Inflammatory macrophage (primary cell): Measurements from ENCODE around the gene PLPPR3.
"Not testable (repeated sequence)": the region's sequence is repeated elsewhere in the genome, so short reads cannot be mapped to it uniquely, and the experiment has no call there.

Experiments
- DNase-seq, 2 donors: peaks; one replicate each; pipeline ENCODE4 v3.0.0-alpha.2; 2020 to 2022

PLPPR3 gene

GRCh38 chr19:825897-826644 lies 4.3 kb upstream of the PLPPR3 start:
- peak in 1 of 2 donors; percentile 42 for DNase-seq

DNA sequence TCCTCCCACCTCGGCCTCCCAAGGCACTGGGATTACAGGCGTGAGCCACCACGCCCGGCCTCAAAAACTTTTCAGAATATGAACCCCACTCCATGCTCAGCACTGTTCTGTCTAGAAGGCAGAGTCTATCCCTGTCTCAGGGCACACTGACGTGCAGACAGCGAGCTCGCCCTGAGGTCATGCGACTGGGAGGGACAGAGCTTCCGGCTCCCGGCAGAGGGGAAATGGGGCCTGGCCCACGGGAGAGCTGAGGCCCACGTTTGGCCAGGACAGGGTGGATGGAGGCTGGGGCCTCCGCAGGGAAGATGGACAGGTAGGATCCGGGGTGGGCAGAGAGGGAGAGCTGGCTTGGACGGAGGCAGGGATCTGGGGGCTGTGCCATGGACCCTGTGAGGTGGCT lies 3.1 kb upstream of the PLPPR3 start:
- peak; percentile 73 to 85 for DNase-seq

- DNase-seq: peak; percentile 38 to 47
These were observed 1.9 kb upstream of the PLPPR3 start for GRCh38 chr19:823565-824121.

GRCh38 chr19:821231-821824 lies 427 bp downstream of the PLPPR3 start:
- DNase-seq: no peak

DNA sequence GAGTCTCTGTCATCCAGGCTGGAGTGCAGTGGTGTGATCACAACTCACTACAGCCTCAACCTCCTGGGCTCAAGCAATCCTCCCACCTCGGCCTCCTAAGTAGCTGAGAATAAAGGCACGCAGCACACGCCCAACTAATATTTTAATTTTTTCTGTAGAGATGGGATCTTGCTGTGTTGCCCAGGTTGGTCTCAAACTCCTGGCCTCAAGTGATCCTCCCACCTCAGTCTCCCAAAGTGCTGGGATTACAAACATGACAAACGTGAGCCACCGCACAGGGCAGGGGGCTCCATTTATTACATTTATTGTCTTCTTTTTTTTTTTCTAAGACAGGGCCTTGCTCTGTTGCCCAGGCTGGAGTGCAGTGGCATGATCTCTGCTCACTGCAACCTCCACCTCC lies 1.5 kb downstream of the PLPPR3 start:
- DNase-seq: not testable (repeated sequence)

GRCh38 chr19:816500-816857 lies 5.3 kb downstream of the PLPPR3 start:
- DNase-seq: no peak

DNA sequence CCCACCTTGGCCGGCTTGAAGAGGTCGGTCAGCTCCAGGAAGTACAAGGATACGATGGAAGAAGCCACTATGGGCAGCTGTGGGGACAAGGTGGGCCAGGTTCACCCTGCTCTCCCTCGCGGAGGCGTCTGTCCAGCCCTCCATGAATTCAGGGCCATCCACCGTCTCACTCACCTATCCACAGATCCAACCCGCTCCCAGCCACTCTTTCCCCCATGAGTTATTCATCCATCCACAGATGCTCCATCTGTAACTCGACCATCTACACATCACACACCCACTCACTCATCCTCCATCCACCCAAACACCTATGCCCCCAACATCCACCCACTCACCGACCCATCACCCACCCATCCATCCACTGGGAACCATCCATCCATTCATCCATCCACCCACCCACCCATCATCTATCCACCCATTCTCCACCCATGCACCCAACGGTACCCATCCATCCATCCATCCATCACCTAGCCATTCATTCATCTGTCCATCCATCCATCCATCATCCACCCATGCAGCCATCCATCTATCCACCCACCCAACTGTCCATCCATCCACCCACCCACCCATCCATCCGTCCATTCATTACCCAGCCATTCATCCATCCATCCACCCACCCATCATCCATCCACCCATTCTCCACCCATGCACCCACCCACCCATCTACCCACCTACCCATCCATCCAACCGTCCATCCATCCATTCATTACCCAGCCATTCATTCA lies 5.8 kb downstream of the PLPPR3 start:
- DNase-seq: no peak

DNA sequence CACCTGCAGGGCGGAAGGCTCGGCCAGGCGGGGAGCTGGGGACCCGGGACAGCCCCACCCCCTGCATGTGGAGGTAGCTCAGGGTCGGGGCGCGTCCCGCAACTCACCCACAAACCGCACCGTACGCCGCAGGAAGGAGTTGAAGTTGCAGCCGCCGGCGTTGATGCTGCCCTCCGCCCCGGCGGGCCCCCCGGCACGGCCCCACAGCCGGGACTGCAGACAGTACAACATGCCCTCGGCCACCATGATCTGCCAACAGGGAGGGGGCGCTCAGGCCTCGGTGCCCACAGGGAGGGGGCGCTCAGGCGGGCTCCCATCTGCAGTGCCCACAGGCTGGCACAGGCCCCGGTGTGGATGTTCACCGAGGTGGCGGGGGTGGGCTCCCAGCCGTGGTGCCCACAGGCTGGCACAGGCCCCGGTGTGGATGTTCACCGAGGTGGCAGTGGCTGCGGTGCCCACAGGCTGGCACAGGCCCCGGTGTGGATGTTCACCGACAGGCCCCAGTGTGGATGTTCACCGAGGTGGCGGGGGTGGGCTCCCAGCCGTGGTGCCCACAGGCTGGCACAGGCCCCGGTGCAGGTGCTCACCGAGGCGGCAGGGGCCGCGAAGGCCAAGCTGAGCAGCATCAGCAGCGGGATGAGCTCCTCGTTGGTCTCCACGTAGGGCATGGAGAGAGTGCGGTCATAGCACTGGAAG lies 6.5 kb downstream of the PLPPR3 start:
- DNase-seq: no peak

GRCh38 chr19:814152-815078 lies 7.3 kb downstream of the PLPPR3 start:
- no peak for DNase-seq

- no peak for DNase-seq
These were observed 8.3 kb downstream of the PLPPR3 start for GRCh38 chr19:813219-814151.

GRCh38 chr19:812747-813218 lies 9.0 kb downstream of the PLPPR3 start:
- DNase-seq: no peak

DNA sequence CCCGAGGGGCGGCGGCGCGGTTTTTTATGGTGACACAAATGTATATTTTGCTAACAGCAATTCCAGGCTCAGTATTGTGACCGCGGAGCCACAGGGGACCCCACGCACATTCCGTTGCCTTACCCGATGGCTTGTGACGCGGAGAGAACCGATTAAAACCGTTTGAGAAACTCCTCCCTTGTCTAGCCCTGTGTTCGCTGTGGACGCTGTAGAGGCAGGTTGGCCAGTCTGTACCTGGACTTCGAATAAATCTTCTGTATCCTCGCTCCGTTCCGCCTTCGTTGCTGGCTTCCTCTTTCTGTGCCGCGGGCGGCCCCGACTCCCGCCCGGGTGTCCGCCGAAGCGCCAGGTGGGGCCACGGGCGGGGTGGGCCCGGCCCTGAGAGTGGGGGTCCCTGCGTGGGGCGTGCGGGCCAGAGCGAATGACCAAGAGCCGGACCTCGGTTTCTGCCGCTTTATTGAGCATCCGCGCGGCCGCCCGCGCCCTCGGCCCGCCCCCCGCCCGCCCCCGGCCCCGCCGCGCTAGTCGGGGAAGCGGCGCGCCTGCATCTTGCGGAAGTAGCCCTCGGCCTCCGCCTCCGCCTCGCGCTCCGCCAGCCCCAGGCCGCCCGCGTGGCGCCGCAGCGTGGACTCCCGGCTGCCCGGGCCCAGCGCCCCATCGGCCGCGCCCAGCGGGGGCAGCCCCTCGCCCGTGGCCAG lies 9.6 kb downstream of the PLPPR3 start:
- no peak for DNase-seq

- DNase-seq: no peak
These were observed 10.2 kb downstream of the PLPPR3 start for GRCh38 chr19:811506-812048.

- DNase-seq: no peak
These were observed 10.8 kb downstream of the PLPPR3 start for GRCh38 chr19:810883-811489.

DNA sequence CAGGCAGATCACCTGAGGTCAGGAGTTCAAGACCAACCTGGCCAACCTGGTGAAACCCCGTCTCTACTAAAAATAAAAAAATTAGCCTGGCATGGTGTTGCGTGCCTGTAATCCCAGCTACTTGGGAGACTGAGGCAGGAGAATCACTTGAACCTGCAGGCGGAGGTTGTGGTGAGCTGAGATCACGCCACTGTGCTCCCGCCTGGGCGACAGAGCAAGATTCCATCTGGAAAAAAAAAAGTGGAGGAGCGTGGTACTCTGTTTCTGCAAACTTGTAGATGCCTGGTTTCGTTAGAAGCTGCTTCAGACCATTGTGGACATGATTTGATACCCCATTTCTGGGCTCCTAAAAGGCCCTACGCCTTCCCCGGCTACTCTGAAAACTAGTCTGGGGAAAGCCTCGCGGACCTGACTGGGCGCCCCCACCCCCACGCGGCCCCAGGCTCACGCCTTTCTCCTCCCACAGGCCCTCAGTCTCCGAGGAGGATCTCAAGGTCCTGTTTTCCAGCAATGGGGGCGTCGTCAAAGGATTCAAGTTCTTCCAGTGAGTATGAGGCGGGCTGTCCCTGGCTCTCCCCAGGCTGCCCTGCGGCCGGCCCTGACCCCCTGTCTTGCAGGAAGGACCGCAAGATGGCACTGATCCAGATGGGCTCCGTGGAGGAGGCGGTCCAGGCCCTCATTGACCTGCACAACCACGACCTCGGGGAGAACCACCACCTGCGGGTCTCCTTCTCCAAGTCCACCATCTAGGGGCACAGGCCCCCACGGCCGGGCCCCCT lies 11.5 kb downstream of the PLPPR3 start:
- no peak for DNase-seq

DNA sequence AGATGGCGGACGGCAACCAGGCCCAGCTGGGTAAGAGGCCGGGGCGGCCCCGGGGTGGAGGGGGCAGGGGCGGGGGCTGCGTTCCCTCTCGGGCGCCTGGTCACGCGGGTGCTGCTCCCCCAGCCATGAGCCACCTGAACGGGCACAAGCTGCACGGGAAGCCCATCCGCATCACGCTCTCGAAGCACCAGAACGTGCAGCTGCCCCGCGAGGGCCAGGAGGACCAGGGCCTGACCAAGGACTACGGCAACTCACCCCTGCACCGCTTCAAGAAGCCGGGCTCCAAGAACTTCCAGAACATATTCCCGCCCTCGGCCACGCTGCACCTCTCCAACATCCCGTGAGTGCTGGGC lies 13.4 kb downstream of the PLPPR3 start:
- no peak for DNase-seq

DNA sequence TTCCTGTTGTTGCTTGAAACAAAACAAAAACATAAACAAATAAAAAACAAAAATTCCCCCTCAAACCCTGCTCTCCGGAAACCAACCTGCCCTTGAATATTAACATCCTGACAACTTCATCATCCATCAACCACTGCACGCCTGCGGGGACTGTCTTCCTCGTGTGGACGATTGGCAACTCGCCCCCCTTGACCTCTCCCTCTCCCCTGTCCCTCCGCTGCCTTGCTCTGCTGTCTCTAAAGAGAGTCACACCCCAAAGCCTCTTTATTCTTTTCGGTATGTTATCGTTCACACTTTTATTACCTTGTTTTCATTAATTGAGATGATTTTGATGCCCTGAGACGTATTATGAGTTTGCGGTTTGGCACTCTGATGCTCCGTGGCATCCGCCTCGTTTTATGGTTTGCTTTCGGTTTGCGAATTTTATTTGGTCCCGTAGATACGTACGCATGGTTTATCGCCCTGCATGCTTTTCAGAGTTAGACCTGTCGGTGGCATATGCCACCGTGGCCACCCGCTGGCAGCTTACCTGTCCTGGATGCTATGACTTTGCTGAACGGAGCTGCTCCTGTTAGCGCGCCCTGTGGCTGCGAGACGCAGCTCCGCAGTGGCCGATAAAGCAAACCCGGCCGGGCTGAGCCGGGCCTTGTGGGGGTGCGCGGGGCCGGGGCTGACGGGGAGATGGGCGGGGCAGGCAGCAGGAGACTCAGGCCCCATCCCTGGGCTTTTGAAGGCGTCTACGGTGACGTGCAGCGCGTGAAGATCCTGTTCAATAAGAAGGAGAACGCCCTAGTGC lies 13.9 kb downstream of the PLPPR3 start:
- no peak for DNase-seq
